Measurements from ENCODE around the gene VEGFC.

GRCh38 chr4:176741253-176741652 lies 51.5 kb downstream of the VEGFC start:
- TF ChIP-seq SPI1 (IDR thresholded peaks at IDR 0.05; ENCODE audit: borderline replicate concordance, low read depth), result no peak
- TF ChIP-seq, protein P1, sequence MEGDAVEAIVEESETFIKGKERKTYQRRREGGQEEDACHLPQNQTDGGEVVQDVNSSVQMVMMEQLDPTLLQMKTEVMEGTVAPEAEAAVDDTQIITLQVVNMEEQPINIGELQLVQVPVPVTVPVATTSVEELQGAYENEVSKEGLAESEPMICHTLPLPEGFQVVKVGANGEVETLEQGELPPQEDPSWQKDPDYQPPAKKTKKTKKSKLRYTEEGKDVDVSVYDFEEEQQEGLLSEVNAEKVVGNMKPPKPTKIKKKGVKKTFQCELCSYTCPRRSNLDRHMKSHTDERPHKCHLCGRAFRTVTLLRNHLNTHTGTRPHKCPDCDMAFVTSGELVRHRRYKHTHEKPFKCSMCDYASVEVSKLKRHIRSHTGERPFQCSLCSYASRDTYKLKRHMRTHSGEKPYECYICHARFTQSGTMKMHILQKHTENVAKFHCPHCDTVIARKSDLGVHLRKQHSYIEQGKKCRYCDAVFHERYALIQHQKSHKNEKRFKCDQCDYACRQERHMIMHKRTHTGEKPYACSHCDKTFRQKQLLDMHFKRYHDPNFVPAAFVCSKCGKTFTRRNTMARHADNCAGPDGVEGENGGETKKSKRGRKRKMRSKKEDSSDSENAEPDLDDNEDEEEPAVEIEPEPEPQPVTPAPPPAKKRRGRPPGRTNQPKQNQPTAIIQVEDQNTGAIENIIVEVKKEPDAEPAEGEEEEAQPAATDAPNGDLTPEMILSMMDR (IDR thresholded peaks at IDR 0.05; ENCODE audit: insufficient read depth, low read length), result no peak
